MM.1S (cell line): ENCODE measurements around the gene COL11A1.

Experiments
- CTCF ChIP-seq: fragments of 300-600 bp; sonication (generic); IDR thresholded peaks from 2 replicates; pipeline ENCODE4 v1.5.1; 2016; ENCODE audit warnings: antibody characterized with exemption, low read length, mixed read lengths
- EZH2 ChIP-seq: fragments of 300-600 bp; sonication (generic); optimal IDR thresholded peaks from 2 replicates; pipeline ENCODE3; 2017; ENCODE audit warnings: low read depth, mild to moderate bottlenecking, antibody characterized with exemption, low read length, mixed read lengths
- EZH2phosphoT487 ChIP-seq: fragments of 300-600 bp; sonication (generic); IDR thresholded peaks from 2 replicates; pipeline ENCODE4 v1.6.1; 2018; ENCODE audit warnings: antibody characterized with exemption, low read length

- no peak for TF ChIP-seq CTCF
- no peak for TF ChIP-seq EZH2phosphoT487
- TF ChIP-seq EZH2: no peak
These were observed 37.1 kb upstream of the COL11A1 start for GRCh38 chr1:103145449-103145848.
